ENCODE measurements around the gene ATG16L2. TPM values are rescaled to one million over a fixed set of nuclear protein-coding genes. Genes with fewer than 3 reads are reported as not detected.
A peak's percentile ranks its signal among the peaks of the same experiment; 100 is the strongest.

Gene ATG16L2, protein sequence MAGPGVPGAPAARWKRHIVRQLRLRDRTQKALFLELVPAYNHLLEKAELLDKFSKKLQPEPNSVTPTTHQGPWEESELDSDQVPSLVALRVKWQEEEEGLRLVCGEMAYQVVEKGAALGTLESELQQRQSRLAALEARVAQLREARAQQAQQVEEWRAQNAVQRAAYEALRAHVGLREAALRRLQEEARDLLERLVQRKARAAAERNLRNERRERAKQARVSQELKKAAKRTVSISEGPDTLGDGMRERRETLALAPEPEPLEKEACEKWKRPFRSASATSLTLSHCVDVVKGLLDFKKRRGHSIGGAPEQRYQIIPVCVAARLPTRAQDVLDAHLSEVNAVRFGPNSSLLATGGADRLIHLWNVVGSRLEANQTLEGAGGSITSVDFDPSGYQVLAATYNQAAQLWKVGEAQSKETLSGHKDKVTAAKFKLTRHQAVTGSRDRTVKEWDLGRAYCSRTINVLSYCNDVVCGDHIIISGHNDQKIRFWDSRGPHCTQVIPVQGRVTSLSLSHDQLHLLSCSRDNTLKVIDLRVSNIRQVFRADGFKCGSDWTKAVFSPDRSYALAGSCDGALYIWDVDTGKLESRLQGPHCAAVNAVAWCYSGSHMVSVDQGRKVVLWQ
- 38.0 TPM for total RNA-seq (ENCODE audit: insufficient read depth, low replicate concordance)

DNA sequence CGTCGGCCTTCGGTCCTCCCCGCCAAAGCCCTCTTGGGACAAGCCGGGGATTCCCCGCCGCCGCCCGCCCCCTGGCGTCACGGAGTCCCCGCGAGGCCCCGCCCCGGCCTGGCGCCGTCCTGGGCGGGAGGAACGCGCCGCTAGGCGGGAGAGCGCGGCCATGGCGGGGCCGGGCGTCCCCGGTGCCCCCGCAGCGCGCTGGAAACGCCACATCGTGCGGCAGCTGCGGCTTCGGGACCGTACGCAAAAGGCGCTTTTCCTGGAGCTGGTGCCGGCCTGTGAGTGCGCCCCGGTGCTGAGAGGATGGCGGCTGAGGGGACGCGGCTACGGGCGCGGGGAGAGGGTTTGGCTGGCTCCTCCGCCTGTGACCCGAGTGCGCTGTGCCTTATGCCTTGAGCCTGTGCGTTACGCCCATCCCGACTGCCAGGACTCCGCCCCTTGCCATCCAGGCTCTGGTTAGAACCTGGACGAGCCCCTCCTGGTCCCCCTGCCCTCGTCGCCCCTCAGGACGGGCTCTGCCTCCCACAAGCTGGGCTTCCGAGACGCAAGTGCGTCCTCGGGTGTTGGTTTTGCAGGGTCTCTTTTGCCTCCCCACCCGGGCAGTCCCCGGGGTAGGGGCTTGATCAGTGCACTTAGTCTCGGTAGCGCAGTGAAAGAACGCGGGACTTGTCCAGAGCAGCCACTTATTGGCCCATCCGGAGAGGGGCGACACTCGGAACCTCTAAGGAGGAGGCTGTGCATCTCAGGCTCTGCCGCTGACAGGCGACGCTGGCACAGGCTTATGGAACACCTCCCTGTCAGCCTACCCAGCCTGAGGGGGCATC, at the start of gene ATG16L2:
ATG16L2 (plus strand) TSS at position 126 of the 824 bp plus-strand sequence; CDS start at position 161, 35 bp downstream.
- peak; percentile 92 for DNase-seq (ENCODE audit: low spot score)

DNA sequence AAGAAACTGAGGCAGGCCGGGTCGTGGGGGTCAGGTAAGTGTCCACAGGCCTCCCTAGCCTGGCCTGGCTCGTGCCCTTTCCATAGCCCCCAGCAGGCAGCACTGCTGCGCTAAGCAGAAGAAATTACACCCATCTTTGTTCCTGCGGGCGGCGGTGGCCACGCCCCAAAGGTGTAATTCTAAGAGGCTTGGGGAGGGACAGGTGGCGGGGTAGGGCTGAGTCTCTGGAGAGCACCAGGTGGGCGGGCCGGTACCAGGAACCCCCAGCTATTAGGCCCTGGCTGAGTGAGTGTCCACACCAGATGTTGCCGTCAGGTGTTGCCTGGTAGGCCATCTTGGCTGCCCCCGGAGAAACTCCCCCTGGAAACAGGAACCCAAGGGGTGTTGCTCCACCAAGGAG, 49.7 kb upstream of the ATG16L2 start:
- no peak for DNase-seq (ENCODE audit: low spot score)

DNA sequence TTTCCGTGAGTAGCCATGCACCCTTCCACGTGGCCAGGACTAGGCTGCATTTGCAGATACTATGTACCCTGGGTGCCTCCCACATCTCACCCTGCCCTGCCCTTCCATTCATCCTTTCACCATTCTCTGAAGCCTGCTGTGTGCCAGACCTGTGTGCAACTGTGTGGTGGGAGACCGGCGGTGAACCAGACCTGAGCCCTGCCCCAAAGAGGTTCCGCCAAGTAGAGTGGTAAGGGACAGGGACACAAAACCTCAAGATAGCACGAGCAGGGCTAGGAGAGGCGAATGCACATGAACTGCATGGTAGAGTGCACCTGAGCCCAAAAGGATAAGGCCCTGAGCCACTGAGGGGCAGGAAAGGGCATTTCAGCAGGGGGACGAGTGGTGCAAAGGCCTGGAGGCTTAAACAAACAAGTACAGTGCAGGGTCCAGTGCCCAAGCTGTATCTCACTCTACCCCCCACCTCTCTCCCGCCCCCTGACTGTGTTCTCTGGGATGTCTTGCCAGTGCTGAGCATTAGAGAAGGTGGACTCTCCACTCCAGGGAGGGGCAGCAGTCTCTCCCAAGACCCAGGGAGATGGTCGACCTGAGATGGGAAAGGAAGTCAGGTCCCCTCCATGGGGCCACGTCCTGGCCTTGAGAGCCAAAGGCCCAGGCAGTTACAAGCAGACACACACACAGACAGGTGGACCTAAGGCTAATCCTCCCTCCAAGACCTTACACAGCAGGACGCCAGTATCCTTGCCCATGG, 47.9 kb upstream of the ATG16L2 start:
- DNase-seq (ENCODE audit: low spot score), result no peak

DNA sequence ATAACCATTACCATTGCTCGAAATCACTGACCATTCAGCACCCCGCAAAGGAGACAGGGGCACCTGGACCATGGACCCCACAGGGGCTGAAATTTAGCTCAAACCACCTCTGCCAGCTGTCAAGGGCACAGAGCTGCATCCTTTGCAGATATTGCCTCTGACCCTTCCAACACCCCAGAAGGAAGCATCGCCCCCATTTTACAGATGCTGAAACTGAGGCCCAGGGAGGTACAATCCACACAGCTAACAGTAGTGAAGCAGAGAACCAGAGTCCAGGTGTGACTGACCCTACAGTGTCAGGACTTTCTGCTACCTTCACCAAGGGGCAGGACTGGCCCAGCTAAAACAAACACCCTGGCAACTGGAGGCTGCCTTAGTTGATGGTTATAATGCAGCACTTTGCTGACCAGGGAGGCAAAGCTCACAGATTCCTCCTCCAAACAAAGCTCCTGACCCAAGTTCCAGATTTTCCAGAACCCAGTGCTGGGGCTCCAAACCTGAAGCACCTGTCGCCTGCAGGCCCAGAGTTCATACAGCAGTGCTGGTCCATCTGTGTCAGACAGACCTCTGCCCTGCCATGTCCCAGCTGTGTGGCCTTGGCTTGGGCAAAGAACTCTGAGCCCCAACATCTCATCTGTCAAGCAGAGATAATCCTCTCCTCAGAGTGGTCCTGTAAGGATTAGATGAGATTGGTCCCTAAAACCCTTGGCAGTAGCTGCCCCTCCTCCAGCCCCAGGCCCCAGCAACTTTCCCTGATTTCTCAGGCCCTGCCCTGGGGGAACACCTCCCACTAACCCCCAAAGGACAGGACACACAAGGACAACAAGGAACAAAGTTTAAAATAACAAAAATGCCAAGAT, 46.8 kb upstream of the ATG16L2 start:
- no peak for DNase-seq (ENCODE audit: low spot score)

DNA sequence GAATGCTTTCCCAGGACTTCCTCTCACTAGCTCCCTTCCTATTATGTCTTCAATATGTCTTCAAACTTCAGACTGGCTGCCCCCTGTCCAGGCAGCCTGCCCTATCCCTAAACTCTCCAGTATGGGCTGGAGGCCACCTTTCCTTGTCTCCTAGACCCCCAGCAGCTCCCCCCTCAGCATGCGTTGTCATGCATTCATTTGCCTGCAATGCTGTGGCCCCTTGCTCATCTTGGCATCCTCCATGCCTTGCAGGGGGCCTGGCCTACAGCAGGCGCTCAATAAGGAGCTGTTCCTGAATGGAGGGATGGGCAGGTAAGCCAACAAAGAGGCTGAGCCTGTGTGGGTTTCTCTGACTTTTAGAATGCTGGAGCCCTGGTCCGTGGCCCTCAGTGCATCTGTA, 45.6 kb upstream of the ATG16L2 start:
- no peak for DNase-seq (ENCODE audit: low spot score)

DNA sequence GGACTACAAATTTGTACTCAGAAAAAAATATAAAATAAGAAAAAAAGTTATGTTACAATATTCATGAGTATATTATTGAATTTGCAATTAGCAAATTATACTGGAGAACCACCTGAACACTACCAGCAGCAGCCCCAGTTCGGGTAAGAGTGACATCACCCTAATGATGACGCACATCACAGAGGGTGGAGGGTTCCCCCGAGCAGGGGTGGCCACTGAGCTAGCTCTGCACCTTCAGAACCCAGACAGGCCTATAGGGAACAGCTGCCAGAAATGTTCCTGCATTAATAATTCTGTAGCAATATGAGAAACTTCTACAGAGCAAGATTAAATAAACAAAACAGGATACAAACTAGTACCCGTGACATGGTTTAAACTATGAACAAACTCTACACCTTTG, 44.5 kb upstream of the ATG16L2 start:
- DNase-seq (ENCODE audit: low spot score), result no peak

DNA sequence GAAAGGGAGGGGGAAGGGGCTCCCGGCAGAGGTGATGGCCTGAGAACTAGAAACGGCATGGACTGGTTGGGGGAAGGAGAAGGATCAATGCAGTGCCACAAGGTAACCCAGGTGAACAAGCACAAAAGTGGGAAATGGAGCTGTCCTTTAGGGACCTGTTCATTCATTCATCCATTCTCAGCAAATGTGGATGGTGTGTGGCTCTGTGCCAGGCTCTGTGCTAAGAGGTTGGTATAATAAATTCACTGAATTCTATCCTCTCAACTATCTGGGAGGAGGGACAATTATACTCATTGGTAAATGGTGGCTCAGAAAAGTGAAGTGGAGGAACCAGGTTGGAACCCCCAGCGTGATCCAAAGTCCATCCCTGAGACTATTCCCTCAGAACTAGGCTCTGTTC, 43.4 kb upstream of the ATG16L2 start:
- DNase-seq (ENCODE audit: low spot score), result no peak

DNA sequence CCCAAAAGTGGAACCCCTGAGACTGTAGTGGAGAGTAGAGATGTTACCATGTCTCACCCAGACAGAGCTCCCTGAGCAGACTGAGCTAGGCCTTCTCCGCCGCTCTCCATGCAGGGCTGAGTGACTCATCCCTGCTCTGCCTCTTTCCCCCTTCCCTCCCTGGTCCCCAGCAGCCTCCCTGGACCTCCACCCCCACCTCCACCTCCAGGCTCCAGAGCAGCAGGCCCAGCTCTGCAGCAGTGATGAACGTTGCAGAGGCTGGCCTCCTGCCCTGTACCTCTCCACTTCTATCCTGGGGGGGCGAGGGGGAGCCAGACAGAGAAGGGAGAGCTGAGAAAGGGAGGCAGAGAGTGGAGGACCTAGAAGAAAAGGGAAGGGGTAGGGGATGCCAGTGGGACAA, 42.7 kb upstream of the ATG16L2 start:
- peak; percentile 91 for DNase-seq (ENCODE audit: low spot score)

DNA sequence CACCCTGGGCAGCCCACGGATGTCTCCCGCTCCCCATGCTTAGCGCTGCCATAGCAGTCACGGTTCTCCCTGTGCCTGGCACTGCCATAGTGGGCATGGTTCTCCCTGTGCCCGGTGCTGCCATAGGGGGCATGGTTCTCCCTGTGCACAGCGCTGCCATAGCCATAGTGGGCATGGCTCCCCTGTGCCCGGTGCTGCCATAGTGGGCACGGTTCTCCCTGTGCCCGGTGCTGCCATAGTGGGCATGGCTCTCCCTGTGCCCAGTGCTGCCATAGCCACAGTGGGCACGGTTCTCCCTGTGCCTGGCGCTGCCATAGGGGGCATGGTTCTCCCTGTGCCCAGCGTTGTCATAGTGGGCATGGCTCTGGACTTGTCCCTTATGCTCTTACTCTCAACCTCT, 42.2 kb upstream of the ATG16L2 start:
- DNase-seq (ENCODE audit: low spot score), result no peak

DNA sequence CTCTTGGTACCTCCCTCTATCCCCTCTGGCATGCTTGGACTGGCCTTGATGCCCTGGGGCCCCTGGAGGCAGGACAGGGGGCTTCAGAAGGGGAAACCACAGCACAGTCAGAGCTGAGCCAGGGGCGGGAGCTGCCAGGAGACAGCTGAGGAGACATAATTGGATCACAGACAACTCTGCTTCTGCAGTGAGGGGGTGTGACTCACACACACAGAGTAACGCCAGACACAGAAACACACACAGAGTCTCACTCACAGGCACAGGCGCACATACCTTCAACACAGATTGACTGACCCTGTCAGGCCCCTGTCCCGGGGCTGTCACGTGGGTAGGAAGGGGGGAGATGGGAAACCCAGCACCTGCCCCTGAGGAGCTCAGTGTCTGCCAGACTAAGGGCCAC, 40.9 kb upstream of the ATG16L2 start:
- DNase-seq (ENCODE audit: low spot score), result peak; percentile 97

DNA sequence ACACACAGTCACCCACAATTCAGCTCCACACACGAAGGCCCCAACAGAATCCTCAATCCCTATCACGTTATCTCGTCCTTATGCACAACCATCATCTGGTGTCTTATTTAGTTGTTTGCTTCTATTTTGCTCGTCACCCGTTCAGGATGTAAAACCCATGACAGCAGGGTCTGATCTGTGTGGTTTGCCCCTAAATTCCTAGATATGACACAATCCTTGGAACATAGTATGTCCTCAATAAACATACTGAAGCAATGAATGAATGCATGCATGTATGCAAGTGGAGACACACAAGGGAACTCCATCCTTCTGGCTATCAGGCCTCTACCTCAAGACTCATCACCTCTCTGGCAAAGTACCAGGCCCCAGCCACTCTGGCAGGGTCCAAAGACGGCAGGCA, 40.5 kb upstream of the ATG16L2 start:
- DNase-seq (ENCODE audit: low spot score), result no peak

DNA sequence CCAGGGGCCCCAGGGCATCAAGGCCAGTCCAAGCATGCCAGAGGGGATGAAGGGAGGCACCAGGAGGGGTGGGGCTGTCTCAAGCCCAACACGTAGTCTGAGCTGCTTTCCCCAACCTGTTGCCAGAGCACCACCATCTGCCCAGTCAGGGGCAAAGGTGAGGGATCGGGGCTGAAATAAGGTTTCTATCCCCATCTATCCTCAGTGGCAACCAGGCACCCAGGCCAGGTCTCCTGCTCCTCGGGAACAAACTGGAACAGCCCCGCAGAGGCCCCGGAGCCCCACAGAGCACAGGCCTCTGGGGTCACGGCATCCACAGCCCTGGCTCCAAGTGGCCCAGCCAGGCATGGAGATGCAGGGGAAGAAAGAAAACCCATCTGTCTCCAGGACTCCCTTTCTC, 39.7 kb upstream of the ATG16L2 start:
- DNase-seq (ENCODE audit: low spot score), result no peak

DNA sequence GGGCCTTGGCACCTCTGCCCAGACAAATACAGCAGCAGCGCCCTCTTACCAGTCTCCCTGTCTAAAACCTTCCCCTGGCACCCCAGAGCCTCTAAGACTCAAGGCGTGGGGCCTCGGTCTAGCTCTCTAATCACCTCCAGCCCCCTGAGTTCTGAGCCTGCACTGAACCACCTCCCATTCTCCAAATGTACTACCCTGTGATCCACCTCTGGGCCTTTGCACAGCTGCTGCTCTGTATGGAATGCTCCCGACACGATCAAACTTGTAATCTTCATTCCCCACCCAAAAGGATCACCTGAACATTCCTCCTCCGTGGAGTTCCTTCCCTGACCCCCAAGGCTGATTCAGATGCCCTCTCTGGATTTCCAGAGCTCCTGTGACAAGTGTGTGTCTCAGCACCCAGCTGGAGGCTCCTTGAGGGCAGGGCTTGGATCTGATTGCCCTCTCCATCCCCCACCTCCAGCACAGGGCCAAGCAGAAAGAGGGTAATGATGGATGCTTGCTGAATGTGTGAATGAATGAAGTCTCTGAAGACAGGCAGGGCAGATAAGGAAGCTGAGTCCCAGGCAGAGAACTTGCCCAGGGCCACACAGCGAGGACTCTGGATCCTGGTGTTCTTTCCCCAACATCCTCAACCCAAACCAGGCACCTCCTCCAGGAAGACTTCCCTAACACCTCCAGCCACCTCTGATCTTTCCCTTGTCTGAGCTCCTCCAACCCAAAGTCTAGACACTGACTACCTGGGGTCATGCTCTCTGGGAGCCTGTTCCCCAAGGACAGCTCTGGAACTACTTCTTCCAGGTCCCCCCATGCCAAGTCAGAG, 38.7 kb upstream of the ATG16L2 start:
- DNase-seq (ENCODE audit: low spot score), result no peak

DNA sequence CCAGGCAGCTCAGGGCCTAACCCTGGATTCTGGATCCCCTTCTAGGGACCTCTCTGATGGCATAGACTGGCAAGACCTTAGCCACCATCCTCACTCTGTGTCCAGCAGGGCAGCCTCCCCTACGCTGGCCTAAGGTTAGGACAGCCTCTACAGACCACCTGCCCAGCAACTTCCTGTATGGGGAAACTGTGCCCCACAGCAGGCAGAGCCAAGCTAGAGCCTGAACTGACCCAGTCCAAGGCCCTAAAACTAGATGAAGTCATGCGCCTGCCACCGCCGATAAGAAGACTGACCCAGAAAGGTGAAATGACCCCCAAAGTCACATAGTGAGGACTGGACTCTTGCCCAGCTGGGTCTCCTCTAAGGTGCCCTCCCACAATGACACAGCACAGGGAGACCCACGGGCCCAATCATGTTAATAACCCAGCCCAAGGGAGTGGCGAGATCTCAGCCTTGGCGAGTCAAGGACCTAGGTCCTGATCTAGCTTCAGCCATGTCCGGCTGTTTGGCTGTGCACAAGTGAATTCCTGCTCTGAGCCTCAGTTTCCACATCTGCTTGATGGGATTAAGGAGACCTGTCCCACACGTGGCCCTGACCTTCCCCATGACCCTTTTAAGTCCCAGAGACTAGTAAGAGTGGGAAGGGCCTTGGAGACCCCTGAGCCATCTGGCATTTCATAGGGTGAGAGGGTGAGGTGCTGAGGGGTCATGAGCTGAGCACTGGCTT, 37.9 kb upstream of the ATG16L2 start:
- DNase-seq (ENCODE audit: low spot score), result no peak

DNA sequence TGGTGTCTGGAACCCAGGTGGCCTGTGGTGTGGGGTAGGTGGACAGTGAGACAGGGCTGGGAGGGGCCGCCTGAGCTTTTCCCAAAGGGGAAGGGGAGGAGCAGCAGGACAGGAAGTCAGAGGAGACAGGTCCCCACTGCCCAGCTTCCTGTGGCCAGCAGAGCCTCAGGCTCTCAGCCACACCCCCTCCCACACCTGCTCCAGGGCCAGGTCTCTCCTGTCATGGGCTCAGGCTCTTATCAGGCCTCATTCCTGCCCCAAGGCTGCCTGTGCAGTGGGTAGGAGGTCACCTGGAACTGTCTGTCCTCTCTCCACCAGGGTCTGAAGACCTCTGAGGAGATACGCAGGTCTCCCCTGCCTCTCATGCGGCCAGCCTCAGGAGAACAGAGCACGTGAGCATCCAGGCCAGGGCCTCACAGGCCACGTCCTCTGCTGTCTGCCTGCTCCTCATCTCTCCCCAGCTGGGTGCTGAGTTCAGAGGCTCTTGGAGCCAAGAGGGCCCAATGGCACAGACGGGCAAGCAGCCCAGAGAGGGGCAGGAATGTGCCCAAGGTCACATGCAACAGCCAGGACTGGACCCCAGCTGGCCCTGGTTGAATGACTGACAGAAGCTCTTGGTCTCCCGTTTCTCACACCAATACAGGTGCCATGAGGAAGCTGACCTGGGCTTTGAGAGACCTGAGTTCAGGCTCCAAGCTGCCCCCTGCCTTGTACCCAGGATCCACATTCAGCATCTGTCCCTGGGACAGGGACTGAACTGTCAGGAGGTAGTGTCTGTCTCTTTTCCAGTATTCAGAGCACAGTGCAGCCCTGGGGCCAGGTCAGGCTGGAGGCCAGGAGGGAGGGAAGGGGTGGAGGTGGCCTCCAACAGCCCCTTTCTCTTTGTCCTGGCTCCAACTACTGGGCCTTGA, 37.1 kb upstream of the ATG16L2 start:
- DNase-seq (ENCODE audit: low spot score), result no peak

DNA sequence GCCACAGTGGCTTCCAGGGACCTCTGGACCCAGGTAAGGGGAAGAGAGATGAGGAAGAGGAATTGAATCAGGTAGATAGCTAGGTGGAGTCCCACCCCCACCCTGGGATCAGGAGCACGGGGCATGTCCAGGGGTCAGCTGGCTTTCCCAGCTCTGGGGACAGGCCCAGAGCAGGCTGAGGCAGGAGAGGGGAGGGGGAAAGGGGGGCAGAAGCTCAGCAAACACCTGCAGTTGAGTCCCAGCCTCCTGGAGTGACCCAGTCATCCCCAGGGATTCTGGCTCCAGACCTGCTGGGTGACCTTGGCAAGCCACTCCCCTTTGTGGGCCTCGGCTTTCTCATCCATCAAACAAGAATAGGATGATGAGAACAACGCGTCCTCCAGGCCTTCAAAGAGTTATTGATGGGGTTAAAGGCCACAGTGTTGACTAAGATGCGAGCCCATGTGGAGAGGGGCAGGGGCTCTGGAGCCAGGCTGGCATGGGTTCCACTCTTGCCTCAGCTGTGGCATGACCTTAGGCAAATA, 36.4 kb upstream of the ATG16L2 start:
- DNase-seq (ENCODE audit: low spot score), result no peak

Measured in umbilical cord (tissue), 2 donors.